Measurements from ENCODE around the gene METTL21C.
A peak's percentile ranks its signal among the peaks of the same experiment; 100 is the strongest.

METTL21C gene

GRCh38 chr13:102654756-102655155, 40.1 kb downstream of the METTL21C start:
- TF ChIP-seq ARNTL (CRISPR knock-in tag; IDR thresholded peaks at IDR 0.05; ENCODE audit: borderline replicate concordance, low read depth) (no peak), PATZ1 (CRISPR knock-in tag; IDR thresholded peaks at IDR 0.05; ENCODE audit: borderline replicate concordance) (no peak), PPARA (CRISPR knock-in tag; IDR thresholded peaks at IDR 0.05; ENCODE audit: borderline replicate concordance) (no peak), ESRRG (CRISPR knock-in tag; IDR thresholded peaks at IDR 0.05) (no peak), ZFP30 (CRISPR knock-in tag; IDR thresholded peaks at IDR 0.05) (no peak)
- no peak for ATAC-seq

- TF ChIP-seq PATZ1 (CRISPR knock-in tag; IDR thresholded peaks at IDR 0.05; ENCODE audit: borderline replicate concordance) (0 out of 2 replicates have a peak, but pooled peaks have one; percentile 3), ISL1 (CRISPR knock-in tag; IDR thresholded peaks at IDR 0.05) (peak; percentile 66), PPARA (CRISPR knock-in tag; IDR thresholded peaks at IDR 0.05; ENCODE audit: borderline replicate concordance) (no peak)
- peak; percentile 77 for ATAC-seq
These were observed 43.0 kb downstream of the METTL21C start for GRCh38 chr13:102651892-102652291.

- TF ChIP-seq RARB (CRISPR knock-in tag; IDR thresholded peaks at IDR 0.05) (no peak), ZNF565 (CRISPR knock-in tag; conservative IDR thresholded peaks at IDR 0.05; ENCODE audit: low read depth) (no peak), PATZ1 (CRISPR knock-in tag; IDR thresholded peaks at IDR 0.05; ENCODE audit: borderline replicate concordance) (0 out of 2 replicates have a peak, but pooled peaks have one; percentile 3)
- peak; percentile 89 for ATAC-seq
These were observed 43.5 kb downstream of the METTL21C start for GRCh38 chr13:102651392-102651791.

GRCh38 chr13:102650444-102650843, 44.4 kb downstream of the METTL21C start:
- TF ChIP-seq ZNF70 (CRISPR knock-in tag; IDR thresholded peaks at IDR 0.05) (no peak), ZC3H10 (CRISPR knock-in tag; IDR thresholded peaks at IDR 0.05) (no peak), CREB5 (CRISPR knock-in tag; IDR thresholded peaks at IDR 0.05; ENCODE audit: low read depth) (no peak), PATZ1 (CRISPR knock-in tag; IDR thresholded peaks at IDR 0.05; ENCODE audit: borderline replicate concordance) (no peak), TCF4 (CRISPR knock-in tag; IDR thresholded peaks at IDR 0.05; ENCODE audit: borderline replicate concordance) (no peak), PPARA (CRISPR knock-in tag; IDR thresholded peaks at IDR 0.05; ENCODE audit: borderline replicate concordance) (no peak), OSR1 (CRISPR knock-in tag; IDR thresholded peaks at IDR 0.05) (no peak), ZFP3 (CRISPR knock-in tag; IDR thresholded peaks at IDR 0.05) (no peak), CSDC2 (CRISPR knock-in tag; IDR thresholded peaks at IDR 0.05) (no peak)
- no peak for ATAC-seq

GRCh38 chr13:102648046-102648445, 46.8 kb downstream of the METTL21C start:
- no peak for ATAC-seq
- TF ChIP-seq BACH2 (CRISPR knock-in tag; IDR thresholded peaks at IDR 0.05; ENCODE audit: borderline replicate concordance), result no peak
- TF ChIP-seq ARNTL (CRISPR knock-in tag; IDR thresholded peaks at IDR 0.05; ENCODE audit: borderline replicate concordance, low read depth), result no peak
- TF ChIP-seq ZC3H10 (CRISPR knock-in tag; IDR thresholded peaks at IDR 0.05), result no peak
- no peak for TF ChIP-seq RARB (CRISPR knock-in tag; IDR thresholded peaks at IDR 0.05)
- no peak for TF ChIP-seq TCF4 (CRISPR knock-in tag; IDR thresholded peaks at IDR 0.05; ENCODE audit: borderline replicate concordance)
- no peak for TF ChIP-seq ZNF565 (CRISPR knock-in tag; conservative IDR thresholded peaks at IDR 0.05; ENCODE audit: low read depth)
- no peak for TF ChIP-seq ZNF8 (CRISPR knock-in tag; IDR thresholded peaks at IDR 0.05)
- TF ChIP-seq OSR1 (CRISPR knock-in tag; IDR thresholded peaks at IDR 0.05), result no peak
- TF ChIP-seq GLIS3 (CRISPR knock-in tag; IDR thresholded peaks at IDR 0.05), result no peak

Measured in SK-N-SH treated with all-trans-retinoic acid at 6 μM for 48 hours (cell line).